ENCODE data around the gene HTR7. TPM values are rescaled to one million over a fixed set of nuclear protein-coding genes. Genes with fewer than 3 reads are reported as not detected.
"Not testable (repeated sequence)": the region's sequence is repeated elsewhere in the genome, so short reads cannot be mapped to it uniquely, and the experiment has no call there.

Gene HTR7
- total RNA-seq, 1 donor from 2014 or later = 8.0 TPM

DNA sequence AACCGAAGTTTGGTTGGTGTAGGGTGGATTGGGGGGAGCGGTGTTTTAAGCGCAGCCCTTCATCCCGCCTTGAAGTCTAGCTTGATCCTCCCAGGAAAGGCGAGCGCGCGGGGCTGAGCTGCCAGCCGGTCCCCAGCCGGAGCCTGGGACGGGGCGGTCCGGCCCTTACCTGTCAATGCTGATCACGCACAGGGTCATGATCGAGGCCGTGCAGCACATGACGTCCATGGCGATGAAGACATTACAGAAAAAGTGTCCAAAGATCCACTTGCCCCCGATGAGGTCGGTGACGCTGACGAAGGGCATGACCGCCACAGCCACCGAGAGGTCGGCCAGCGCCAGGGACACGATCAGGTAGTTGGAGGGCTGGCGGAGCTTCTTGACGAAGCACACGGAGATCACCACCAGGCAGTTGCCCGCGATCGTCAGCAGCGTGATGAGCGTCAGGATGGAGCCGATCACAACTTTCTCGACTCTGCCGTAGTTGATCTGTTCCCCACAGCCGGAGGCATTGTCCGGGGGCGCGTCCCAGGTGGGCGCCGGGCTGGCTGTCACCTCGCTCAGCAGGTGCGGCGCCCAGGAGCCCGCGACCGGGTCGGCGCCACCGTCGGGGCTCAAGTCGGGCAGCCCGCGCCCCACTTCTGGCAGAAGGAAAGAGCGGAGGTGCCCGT is 740 bp downstream of the HTR7 start:
- no peak for DNase-seq

DNA sequence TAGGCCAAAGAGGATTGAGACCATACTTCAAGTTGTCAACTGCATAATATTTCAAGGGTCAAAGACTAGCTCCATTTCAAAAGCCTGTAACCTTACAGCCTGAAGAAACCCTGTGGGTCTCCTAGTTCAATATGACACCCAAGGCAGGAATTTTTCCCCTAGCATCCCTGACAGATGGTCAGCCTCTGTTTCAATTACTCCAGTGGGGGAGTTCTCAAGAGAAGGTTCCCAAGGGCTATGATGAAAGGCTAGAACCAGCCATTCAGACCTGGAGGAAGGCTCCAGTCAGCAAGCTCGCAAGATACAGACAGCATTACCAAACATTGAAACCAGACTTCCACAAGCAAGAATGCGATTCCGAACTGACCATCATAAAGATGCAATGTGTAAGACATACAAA is 1.6 kb downstream of the HTR7 start:
- DNase-seq = no peak

DNA sequence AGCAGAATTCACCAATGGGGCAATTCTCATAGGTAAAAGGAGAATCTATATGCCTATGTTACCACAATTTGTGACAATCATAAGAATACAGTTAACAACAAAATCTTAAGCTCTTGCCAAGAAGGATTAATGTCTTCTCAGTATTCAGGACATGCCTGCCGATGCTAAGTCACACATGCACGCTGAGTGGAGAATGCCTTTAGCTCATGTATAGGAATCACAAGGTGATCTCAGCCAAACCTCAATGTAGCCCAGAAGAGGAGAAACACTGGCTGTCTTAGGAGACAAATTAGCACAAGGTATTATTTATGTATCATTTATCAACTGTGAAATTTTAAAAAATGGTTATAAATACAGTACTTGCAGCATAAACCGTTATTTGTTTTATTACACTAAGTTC is 2.7 kb downstream of the HTR7 start:
- DNase-seq = no peak

DNA sequence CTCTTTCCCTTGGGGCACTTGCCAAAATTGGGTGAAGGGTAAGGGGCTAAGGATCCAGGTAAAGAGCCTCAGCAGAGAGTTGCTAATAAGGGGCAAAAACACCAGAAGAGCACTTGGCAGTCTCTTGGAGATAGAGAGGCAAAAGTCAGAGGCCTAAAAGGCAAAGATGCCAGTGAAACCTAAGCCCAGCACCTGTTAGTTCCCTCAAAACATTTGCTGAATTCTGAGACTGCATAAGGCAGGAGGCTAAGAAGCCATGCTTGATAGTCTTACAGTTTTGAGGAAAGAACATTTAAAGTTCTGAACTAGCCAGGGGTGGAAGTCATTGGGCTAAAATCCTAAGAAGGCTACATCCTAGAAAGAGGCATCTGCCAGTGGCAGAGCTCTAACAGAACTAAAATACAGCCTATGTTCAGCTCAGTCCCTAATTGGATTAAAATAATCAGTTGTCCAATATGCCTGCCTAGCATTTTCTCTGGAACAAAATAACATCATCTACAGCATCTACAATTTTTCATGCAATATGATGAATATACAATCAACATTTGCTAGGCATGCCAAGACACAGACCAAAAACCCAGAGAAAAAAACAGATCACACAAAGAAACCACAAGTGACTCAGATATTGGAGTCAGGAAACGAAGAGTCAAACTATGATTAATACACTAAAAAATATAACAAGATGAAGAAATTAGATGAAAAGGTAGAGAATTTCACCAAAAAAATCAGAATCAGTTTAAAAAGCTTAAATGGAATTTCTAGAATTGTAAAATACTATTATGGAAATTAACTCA is 7.7 kb downstream of the HTR7 start:
- DNase-seq = no peak

DNA sequence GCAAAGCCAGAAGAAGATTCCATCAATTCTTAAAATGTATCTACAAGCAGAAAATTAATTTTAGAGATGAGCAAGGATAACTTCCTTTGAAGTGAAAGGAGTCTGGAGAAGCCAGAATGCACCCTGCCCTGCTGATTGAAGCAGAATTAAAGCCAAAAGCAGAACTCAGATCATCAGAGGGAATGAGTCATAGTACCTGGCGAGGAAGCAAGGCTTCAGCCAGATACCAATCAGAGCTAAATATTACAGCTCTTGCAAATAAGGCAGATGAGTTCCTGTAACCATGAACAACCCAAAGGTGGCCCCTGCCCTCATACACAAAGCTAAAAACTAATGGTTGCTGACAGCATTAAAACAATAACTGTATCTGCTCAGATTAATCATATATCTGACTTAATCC is 10.4 kb downstream of the HTR7 start:
- DNase-seq = no peak

DNA sequence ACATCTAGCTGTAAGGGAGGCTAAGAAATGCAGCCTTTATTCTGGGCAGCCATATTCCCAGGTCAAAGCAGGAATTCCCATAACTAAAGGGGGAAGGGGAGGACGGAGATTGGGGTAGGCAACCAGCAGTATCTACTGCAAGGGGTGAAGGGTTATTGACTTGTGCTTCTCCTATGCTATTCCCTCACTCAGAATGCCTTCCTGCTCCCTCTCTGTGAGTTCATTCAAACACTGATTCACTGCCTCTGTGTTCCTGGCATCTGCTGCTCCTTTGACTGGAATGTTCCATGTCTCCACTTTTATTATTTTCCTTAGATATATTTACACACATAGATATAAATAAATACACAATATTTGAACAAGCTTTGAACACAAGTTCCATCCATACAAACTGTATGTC is 11.1 kb downstream of the HTR7 start:
- no peak for DNase-seq

DNA sequence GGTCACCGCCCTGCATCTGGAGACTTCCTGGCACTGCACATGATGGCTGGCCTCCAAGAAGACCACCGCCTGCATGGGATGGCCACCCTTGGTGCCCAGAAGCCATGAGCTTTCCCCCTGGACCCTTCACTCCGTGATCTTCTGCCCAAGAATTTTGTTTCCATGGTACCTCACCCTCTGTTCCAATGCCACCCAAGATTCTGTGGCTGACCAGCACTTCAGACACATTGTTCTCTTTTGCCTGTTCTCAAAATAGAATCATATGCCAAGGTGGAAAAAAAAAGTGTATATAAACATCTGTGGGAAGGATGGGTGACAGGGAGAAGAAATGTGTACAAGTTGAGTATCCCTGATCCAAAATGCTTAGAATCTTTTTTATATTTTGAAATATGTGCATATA is 12.1 kb downstream of the HTR7 start:
- DNase-seq = no peak

DNA sequence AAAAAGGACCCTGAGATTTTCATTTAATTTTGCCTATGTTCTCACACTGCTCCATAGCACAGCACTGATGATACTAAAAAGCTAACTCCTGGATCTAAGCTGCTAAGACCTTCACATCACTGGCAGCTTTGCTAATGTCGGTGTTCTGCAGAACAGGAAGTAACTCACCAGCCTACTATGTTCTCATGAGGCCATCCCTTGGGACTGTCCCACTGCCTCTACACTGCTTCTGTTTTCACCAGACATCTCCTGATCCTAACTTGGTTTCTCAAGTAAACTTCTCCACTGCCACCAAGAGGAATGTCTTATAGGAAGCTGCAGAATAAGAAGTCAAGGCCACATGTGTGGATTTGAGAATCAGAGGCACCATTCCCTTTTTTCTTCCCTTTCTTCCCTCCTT is 15.1 kb downstream of the HTR7 start:
- DNase-seq = no peak

DNA sequence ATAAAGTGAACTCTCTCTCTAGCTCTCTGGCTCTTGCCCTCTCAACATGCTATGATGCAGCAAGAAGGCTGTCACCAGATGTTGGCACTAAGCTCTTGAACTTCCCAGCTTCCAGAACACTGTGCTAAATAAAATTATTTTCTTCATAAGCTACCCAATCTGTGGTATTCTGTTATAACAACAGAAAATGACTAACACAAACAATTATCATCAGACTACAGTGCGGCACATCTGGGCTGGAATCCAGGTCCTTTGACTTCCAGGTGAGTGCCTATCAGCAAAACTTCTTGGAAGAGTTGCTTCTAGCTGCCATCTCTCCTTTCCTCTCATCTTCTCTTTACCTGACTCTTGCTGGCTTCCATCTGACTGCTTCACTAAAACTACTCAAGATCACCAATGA is 20.4 kb downstream of the HTR7 start:
- DNase-seq = no peak

DNA sequence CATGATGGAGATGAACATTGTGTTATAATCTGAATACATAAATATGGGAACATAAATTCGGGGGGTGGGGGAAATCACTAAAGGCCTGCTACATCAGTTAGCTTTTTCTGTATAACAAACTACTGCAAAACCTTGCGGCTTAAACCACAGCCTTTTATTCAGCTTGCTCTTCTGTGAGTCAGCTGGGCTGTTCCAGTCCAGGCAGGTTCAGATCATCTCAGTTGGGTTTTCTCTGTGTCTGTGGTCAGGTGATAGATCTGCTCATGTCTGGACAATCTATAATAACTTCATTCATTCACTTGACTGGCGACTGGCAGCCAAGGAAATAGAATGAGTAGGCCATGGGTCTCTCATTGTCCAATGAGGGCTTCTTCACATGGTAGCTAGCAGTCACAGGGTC is 23.5 kb downstream of the HTR7 start:
- DNase-seq = no peak

DNA sequence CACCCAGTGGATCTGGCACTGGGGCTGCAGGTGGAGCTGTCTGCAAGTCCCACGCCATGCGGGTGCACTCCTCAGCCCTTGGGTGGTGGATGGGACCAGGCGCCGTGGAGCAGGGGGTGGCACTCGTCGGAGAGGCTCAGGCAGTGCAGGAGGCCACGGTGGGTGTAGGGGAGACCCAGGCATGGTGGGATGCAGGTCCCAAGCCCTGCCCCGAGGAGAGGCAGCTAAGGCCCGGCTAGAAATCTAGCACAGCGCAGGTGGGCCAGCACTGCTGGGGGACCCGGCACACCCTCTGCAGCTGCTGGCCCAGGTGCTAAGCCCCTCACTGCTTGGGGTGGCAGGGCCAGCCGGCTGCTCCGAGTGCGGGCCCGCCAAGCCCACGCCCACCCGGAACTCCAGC is 25.7 kb downstream of the HTR7 start:
- DNase-seq = no peak

DNA sequence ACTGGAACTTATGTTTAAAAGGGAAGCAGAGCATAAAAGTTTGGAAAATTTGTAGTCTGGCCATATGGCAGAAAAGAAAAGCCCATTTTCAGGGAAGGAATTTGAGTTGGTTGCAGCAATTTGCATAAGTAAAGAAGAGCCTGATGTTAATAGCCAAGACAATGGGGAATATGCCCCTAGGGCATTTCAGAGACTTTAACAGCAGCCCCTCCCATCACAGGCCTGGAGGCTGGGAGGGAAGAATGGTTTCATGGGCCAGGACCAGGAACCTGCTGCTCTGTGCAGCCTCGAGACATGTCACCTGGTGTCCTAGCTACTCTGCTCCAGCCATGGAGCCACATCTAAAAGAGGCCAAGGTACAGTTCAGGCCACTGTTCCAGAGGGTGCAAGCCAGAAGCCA is 35.3 kb downstream of the HTR7 start:
- no peak for DNase-seq

DNA sequence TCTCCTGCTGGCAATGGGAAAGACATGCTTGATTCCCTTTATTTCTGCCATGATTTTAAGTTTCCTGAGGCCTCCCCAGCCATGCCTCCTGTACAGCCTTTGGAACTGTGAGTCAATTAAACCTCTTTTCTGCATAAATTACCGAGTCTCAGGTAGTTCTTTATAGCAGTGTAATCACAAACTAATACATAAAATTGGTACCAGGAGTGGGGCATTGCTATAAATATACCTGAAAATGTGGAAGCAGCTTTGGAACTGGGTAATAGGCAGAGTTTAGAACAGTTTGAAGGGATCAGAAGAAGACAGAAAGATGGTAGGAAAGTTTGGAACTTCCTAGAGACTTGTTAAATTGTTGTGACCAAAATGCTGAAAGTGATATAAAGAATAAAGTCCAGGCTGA is 36.0 kb downstream of the HTR7 start:
- not testable (repeated sequence) for DNase-seq

DNA sequence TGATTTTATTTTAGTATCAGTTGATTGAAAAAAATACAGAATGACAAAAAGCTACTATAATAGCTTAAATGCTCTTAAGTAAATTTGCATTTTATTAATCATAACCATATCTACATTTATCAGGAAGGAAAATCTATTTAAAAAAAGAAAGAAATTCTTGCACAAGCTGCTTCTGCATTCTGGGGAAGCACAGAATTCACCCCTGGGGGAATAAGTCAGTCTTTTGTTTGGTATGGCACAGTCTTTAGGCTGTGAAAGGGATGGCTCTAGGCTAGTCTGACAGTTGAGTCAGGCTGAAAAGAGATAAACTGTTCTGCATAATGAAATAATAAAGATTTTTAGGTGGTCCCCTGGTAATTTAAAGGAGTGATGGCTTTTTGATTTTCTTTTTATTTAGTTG is 37.9 kb downstream of the HTR7 start:
- no peak for DNase-seq

DNA sequence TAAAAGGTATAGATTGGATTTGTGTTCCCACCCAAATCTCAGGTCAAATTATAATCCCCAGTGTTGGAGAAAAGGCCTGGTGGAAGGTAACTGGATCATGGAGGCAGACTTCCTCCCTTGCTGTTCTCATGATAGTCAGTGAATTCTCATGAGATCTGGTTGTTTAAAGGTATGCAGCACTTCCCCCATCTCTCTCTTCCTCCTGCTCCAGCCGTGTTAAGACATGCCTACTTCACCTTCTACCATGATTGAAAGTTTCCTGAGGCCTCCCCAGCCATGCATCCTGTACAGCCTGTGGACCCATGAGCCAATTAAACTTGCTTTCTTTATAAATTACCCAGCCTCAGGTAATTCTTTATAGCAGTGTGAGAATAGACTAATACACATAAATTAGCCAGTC is 39.1 kb downstream of the HTR7 start:
- no peak for DNase-seq

DNA sequence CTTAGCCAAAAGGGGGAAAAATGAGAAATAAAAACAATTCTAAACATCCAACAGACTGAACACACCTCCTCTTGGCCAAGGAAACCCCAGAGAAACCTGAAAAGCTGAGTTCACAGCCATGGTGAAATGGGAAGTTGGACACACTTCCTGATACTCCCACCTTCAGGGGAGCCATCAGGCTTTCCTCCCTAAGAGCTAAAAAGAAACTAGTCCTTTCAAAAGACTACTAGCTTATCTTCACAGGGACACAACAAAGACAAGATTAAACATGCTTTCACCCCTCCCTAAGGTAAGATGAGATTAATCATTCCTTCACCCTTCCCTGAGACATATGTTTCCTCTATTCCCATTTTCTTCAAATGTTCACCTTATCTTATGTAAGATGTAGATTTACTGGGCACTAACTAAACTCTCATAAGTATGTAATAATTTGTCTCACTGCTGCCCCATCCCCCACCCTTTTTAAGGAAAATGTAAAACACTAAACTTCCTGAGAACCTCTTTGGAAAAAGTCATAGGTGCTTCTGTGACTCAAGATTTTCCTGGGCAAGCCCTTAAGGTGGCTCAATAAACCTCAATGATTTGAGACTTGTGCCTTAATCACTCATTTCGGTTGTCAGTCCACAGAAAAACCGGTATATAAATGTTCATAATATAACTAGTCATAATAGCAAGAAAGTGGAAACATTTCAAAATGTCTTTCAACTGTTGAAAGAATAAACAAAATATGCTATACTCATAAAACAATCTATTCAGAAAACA is 40.5 kb downstream of the HTR7 start:
- no peak for DNase-seq

DNA sequence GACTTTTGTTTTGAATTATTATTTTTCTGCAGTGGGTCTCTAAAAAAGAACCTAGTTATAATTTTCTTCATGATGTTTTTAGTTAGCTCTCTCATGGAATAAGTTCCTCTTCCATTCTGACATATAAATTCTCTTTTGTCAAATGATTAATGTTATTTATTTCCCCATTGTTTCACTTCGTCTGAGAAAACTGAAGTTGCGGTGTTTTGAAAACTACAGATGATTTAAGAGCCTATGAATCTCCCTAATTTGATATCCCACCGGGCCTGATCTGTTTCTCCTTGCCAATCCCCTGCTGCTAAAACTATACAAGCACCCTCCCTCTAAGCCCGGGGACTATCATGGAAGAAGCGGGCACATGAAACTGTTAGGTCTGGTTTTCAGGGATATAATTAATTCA is 41.4 kb downstream of the HTR7 start:
- no peak for DNase-seq

DNA sequence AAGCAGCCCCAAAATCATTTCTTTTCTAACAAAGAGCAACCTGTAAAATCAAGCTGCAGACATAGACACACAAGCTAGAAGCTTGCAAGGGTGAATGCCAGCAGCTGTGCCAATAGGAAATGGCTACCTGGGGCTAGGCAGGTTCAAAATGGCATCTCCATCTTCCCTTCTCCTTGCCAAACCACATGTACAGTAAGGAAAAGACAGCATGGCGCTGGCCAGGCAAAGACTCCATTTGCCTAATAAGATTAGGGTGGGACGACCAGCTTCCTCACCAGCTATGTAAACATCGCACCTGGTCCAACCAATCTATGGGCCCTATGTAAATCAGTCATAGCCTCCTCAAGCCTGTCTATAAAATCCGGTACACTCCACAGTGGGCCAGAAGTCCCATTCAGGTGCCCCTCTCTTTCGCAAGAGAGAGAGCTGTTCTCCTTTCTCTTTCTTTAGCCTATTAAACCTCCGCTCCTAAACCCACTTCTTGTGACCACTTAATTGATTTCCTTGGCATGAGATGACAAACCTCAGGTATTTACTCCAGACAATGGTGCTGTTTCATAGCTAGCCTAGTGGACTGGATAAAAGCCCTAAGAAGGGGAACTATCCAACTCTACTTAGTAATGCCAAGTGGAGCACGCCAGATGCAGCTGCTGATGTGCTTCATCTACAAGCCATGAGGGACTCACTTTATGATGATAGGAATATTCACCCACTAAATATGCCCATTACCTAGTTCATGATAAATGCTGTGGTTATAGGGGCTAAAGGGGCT is 44.1 kb downstream of the HTR7 start:
- no peak for DNase-seq

DNA sequence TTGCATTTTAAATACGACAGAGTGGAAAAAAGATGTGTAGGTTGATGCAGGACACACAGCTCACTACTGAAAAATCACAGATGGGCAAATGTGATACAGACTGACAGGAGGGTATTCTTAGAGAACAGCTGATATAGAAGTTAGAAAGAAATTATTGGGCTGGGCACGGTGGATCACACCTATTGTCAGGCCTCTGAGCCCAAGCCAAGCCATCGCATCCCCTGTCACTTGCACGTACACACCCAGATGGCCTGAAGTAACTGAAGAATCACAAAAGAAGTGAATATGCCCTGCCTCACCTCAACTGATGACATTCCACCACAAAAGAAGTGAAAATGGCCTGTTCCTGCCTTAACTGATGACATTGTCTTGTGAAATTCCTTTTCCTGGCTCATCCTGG is 50.7 kb downstream of the HTR7 start:
- not testable (repeated sequence) for DNase-seq

DNA sequence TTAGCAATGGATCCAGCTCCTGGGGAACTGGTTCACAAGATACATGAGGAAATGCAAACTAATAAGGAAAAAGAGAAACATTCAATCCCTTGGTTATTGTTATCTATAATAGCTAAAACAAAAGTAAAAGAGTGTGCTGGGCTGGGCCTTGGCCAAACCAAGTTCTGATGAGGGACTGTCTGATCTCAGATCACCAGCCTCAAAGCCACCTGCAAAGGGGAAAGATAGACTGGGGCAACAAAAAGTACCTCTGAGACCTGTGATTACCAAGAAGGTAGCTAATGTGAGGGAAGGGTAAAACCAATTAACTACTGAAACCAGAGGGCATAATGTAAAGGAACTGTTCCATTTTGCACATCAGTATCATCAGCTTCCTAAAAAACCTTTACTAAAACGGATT is 51.2 kb downstream of the HTR7 start:
- DNase-seq = no peak

DNA sequence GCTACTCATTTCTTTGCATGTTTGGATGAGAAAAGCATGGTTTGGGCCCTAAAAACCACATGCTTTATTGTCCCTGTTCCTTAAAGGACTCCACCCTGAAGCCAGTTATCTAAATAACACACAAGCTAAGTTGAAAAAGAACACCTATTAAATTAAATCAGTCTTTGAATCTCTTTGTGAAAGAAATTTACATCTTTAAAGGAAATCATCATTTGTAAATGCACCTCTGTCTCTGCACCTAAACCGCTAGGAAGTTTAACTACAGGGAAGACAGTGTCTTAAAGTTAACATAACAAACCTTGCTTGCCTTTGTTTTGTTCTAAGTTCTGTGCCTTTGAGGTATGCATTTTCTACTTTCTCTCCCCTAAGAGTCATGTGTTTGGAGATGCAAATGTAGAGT is 52.6 kb downstream of the HTR7 start:
- no peak for DNase-seq

DNA sequence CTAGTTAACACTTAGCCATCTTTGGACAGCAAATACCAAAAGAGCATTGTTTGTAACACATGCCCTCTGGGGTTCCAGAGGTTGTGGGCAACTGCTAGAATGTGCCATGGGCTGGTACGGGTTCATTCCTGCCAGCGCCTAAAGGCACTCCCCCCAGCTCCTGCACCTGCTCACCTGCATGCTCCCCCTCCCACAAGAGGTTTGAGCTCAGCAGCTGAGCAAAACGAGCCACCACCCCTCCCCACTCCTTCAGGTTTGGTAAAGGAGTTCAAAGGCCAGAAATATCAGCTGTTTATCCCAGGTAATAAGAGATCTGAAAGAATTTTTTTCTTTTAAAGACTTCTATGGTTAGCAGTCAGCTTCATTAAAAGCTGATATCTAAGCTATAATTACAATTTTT is 53.5 kb downstream of the HTR7 start:
- DNase-seq = no peak

DNA sequence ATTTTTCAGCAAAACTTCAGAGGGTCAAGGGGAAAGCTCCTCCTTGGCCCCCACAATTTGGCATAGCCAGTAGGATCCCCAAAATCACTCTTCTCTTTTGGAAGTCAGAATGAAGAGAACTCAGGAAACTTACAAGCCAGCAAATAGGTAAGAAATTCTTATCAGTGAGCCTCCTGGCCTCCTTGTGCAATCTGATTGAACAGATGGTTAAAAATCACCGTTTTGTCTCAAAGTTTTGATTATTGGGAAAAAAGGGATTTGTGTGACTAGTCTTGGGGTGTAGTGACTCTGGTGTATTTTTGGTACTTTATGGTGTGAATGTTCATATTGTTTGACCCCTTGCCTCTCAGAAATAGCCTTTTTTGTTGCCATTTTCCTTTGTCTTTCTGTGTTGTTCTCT is 56.2 kb downstream of the HTR7 start:
- DNase-seq = no peak

Data from occipital lobe (tissue), 2 donors.